ENCODE measurements around the gene LARP4.
"Not testable (repeated sequence)": the region's sequence is repeated elsewhere in the genome, so short reads cannot be mapped to it uniquely, and the experiment has no call there.

Gene LARP4

GRCh38 chr12:50362671-50363070 is 38.0 kb upstream of the LARP4 start:
- TF ChIP-seq, protein P1, sequence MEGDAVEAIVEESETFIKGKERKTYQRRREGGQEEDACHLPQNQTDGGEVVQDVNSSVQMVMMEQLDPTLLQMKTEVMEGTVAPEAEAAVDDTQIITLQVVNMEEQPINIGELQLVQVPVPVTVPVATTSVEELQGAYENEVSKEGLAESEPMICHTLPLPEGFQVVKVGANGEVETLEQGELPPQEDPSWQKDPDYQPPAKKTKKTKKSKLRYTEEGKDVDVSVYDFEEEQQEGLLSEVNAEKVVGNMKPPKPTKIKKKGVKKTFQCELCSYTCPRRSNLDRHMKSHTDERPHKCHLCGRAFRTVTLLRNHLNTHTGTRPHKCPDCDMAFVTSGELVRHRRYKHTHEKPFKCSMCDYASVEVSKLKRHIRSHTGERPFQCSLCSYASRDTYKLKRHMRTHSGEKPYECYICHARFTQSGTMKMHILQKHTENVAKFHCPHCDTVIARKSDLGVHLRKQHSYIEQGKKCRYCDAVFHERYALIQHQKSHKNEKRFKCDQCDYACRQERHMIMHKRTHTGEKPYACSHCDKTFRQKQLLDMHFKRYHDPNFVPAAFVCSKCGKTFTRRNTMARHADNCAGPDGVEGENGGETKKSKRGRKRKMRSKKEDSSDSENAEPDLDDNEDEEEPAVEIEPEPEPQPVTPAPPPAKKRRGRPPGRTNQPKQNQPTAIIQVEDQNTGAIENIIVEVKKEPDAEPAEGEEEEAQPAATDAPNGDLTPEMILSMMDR (IDR thresholded peaks at IDR 0.05; ENCODE audit: insufficient read depth, low read depth, low read length, missing control alignments), result no peak
- H3K4me3 ChIP-seq (ENCODE audit: low read depth, low read length), result no peak overlapping the region
- DNase-seq (ENCODE audit: low read depth), result no peak

DNA sequence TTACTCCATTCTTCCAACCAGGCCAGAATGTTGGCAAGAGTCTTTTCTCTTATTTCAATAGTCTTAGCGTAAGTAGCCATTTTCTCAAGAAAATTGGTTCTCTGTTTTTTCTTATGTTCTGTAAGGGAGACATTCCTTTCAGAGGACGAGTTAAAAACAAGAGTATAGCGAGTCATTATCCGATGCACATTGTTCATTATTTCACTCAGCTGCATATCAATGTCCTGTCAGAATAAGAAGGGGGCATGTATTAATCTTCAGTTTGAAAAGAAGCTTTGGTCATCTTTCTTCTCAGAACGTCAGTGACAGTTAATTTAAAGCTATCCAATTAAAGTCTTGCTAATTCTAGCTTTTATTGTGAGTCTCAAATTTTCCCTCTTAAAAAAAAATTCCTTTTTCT is 37.5 kb upstream of the LARP4 start:
- H3K4me3 ChIP-seq (ENCODE audit: low read depth, low read length), result no peak overlapping the region
- TF ChIP-seq, protein P1 (IDR thresholded peaks at IDR 0.05; ENCODE audit: insufficient read depth, low read depth, low read length, missing control alignments), result no peak
- DNase-seq (ENCODE audit: low read depth), result no peak

DNA sequence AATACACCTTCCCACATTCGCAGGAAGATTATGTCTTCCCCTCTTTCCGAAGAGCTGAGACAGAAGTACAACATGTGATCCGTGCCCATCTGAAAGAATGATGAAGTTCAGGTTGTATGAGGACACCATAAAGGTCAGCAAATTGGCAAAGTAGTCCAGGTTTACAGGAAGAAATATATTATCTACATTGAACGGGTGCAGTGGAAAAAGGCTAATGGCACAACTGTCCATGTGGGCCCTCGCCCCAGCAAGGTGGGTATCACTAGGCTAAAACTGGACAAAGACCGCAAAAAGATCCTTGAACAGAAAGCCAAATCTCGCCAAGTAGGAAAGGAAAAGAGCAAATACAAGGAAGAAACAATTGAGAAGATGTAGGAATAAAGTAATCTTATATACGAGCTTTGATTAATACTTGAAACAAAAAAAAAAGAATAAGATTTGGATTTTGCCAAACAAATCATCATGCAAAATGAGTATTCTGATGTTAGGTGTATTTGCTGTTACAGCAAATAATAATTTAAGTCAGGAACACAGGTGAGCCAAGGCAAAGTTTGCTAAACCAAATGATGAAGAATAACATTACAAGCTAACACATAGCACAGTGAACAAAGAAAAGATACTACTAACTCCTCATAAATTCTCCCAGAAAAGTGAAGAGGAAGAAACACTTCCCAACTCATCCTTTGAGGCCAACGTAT is 34.8 kb upstream of the LARP4 start:
- H3K4me3 ChIP-seq (ENCODE audit: low read depth, low read length), result no peak overlapping the region
- TF ChIP-seq, protein P1 (IDR thresholded peaks at IDR 0.05; ENCODE audit: insufficient read depth, low read depth, low read length, missing control alignments), result no peak
- no peak for DNase-seq (ENCODE audit: low read depth)

GRCh38 chr12:50370672-50371071 is 30.0 kb upstream of the LARP4 start:
- not testable (repeated sequence) for H3K4me3 ChIP-seq (ENCODE audit: low read depth, low read length); DNase-seq (ENCODE audit: low read depth)

DNA sequence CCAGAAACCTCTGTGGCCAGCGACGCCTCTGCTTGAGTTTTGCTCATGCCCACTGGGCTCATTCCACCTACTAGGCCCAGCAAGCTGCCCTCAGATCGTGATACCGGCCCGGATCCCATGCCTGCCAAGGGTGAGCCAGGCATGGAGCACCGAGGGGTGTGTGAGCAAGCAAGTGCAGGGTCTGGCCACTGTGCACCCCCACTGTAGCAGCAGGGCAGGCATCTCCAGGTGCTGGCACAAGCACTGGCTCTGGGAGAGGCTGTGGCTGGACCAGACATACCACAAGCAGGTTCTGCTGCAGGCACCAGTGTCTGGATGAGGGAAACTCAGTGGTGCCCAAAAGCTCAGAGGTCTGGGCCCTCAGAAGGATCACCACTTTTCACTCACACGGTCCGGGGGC is 24.9 kb upstream of the LARP4 start:
- TF ChIP-seq, protein P1 (IDR thresholded peaks at IDR 0.05; ENCODE audit: insufficient read depth, low read depth, low read length, missing control alignments), result no peak
- no peak overlapping the region for H3K4me3 ChIP-seq (ENCODE audit: low read depth, low read length)
- no peak for DNase-seq (ENCODE audit: low read depth)

DNA sequence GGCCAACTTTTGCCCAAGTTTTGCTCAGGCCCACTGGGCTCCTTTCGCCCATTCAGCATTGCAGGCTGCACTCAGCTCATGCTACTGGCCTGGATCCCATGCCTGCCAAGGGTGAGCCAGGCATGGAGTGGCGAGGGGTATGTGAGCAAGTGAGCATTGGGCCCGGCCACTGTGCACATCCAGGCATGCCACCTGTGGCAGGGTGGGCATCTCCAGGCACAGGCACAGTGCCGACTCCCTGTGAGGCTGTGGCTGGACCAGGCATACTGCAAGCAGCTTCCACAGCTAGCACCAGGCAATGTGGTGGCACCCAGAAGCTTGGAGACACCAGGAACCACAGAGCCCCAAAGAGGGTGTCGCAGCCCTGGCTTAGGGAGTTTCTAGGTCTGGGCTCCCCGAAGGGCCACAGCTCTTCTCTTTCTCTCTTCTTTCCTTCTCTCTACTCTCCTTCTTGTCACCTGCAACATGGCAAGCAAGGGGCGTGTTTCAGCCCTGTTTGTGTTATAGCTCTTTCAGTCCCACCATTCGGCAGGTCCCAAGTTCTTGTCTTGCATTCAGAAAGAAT is 19.8 kb upstream of the LARP4 start:
- H3K4me3 ChIP-seq (ENCODE audit: low read depth, low read length), result no peak overlapping the region
- TF ChIP-seq, protein P1 (IDR thresholded peaks at IDR 0.05; ENCODE audit: insufficient read depth, low read depth, low read length, missing control alignments), result no peak
- DNase-seq (ENCODE audit: low read depth), result no peak

DNA sequence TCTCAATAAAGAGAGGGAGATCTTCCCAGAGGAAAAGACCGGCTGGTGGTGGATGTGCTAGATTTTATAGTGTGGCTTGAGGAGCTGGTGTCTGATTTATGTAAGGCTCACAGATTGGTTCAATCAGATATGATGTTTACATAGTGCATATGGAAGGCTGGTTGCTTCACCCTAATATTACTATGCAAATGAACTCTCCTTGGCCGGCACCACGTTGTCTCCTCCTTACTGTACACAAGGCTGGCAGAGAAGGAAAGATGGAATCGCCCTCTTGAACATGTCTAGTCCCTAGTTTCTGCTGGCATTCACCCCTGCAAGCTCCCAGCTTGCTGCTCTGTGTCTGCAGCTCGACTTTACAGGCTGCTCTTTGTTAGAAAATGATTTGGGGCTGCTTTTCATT is 13.2 kb upstream of the LARP4 start:
- H3K4me3 ChIP-seq (ENCODE audit: low read depth, low read length), result no peak overlapping the region
- no peak for DNase-seq (ENCODE audit: low read depth)
- TF ChIP-seq, protein P1 (IDR thresholded peaks at IDR 0.05; ENCODE audit: insufficient read depth, low read depth, low read length, missing control alignments), result no peak
